ENCODE results near the gene MAPKBP1. TPM values are rescaled to one million over a fixed set of nuclear protein-coding genes. Genes with fewer than 3 reads are reported as not detected.

Gene MAPKBP1
- polyA plus RNA-seq, 1 donor from 2014 or later = 30.3 TPM

DNA sequence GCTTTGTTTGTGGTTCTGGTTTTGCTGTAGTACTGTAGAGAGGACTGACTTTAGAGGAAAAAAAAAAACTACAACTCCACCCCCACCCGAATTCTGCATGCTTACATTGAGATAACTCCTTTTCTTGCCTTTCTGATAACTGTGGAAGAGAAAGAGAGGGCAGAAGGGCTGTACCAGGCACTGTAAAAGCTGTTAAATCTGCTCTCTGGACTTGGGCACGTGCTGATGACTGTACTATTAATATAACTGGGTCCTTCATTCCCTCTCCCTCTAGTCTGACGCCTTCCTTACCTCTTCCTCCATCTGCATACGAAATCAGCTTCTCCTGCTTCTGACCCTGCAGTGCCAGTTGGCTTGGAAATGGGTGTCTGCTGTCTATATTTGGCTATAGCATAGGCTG is 15.0 kb downstream of the MAPKBP1 start:
- no peaks in the 10 kb centered on the region for H3K9me3 ChIP-seq (ENCODE audit: low read length)
- no peaks in the 10 kb centered on the region for H3F3A ChIP-seq (ENCODE audit: insufficient read depth, low read length, poor library complexity, severe bottlenecking)
- H4K20me1 ChIP-seq (ENCODE audit: insufficient read depth) = no peaks in the 10 kb centered on the region
- H3K9me2 ChIP-seq (ENCODE audit: insufficient read depth, low read length) = no peaks in the 10 kb centered on the region
- peaks cover 9% of the 10 kb centered on the region for H3K79me2 ChIP-seq (replicated peaks; ENCODE audit: insufficient read depth, low read length)
- H3K4me2 ChIP-seq (ENCODE audit: low read length) = no peak overlapping the region
- H3K9ac ChIP-seq (ENCODE audit: low read length) = no peak overlapping the region
- no peaks in the 10 kb centered on the region for H3K36me3 ChIP-seq (ENCODE audit: insufficient read depth, low read length)
- H2AFZ ChIP-seq (ENCODE audit: low read depth, low read length) = no peak overlapping the region
- H3K27ac ChIP-seq (ENCODE audit: low read length) = no peak overlapping the region
- TF ChIP-seq TAF1 (IDR thresholded peaks at IDR 0.05; ENCODE audit: low read depth) = no peak
- TF ChIP-seq, protein P1, sequence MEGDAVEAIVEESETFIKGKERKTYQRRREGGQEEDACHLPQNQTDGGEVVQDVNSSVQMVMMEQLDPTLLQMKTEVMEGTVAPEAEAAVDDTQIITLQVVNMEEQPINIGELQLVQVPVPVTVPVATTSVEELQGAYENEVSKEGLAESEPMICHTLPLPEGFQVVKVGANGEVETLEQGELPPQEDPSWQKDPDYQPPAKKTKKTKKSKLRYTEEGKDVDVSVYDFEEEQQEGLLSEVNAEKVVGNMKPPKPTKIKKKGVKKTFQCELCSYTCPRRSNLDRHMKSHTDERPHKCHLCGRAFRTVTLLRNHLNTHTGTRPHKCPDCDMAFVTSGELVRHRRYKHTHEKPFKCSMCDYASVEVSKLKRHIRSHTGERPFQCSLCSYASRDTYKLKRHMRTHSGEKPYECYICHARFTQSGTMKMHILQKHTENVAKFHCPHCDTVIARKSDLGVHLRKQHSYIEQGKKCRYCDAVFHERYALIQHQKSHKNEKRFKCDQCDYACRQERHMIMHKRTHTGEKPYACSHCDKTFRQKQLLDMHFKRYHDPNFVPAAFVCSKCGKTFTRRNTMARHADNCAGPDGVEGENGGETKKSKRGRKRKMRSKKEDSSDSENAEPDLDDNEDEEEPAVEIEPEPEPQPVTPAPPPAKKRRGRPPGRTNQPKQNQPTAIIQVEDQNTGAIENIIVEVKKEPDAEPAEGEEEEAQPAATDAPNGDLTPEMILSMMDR (IDR thresholded peaks at IDR 0.05; ENCODE audit: poor library complexity, severe bottlenecking) = no peak
- TF ChIP-seq, protein P2, sequence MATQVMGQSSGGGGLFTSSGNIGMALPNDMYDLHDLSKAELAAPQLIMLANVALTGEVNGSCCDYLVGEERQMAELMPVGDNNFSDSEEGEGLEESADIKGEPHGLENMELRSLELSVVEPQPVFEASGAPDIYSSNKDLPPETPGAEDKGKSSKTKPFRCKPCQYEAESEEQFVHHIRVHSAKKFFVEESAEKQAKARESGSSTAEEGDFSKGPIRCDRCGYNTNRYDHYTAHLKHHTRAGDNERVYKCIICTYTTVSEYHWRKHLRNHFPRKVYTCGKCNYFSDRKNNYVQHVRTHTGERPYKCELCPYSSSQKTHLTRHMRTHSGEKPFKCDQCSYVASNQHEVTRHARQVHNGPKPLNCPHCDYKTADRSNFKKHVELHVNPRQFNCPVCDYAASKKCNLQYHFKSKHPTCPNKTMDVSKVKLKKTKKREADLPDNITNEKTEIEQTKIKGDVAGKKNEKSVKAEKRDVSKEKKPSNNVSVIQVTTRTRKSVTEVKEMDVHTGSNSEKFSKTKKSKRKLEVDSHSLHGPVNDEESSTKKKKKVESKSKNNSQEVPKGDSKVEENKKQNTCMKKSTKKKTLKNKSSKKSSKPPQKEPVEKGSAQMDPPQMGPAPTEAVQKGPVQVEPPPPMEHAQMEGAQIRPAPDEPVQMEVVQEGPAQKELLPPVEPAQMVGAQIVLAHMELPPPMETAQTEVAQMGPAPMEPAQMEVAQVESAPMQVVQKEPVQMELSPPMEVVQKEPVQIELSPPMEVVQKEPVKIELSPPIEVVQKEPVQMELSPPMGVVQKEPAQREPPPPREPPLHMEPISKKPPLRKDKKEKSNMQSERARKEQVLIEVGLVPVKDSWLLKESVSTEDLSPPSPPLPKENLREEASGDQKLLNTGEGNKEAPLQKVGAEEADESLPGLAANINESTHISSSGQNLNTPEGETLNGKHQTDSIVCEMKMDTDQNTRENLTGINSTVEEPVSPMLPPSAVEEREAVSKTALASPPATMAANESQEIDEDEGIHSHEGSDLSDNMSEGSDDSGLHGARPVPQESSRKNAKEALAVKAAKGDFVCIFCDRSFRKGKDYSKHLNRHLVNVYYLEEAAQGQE (IDR thresholded peaks at IDR 0.05; ENCODE audit: borderline replicate concordance) = no peak
- no peak for TF ChIP-seq POLR2AphosphoS5 (IDR thresholded peaks at IDR 0.05)
- TF ChIP-seq EZH2 (IDR thresholded peaks at IDR 0.05; ENCODE audit: borderline replicate concordance, insufficient read depth, low read length, poor library complexity, severe bottlenecking) = no peak
- no peak for TF ChIP-seq SMC3 (conservative IDR thresholded peaks at IDR 0.05; ENCODE audit: poor library complexity)
- TF ChIP-seq RAD21 (conservative IDR thresholded peaks at IDR 0.05) = no peak
- TF ChIP-seq MXI1 (conservative IDR thresholded peaks at IDR 0.05; ENCODE audit: poor library complexity, severe bottlenecking) = no peak
- no peaks in the 10 kb centered on the region for H3K27me3 ChIP-seq (ENCODE audit: insufficient read depth, low read depth, low read length)
- no peak overlapping the region for H3K4me3 ChIP-seq (ENCODE audit: low read length)

DNA sequence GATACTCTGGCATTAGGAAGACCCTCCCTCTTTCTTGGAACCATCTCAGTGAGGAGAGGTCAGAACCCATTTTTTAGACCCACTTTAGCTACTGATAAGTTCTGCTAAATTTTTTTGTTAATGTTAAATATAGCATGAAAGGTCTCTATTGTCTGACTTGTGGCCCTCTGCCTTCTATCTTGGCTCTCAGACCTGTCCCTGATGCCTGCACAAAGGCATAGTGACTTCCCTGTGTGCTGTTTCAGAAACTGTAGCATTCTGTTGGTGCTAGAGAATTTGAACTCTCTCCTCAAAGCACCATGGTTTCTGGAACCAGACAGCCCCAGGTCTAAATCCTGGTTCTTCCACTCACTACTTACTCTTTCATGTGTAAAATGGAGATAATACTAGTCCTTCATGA is 15.4 kb downstream of the MAPKBP1 start:
- Histone ChIP-seq H4K20me1 (ENCODE audit: insufficient read depth) (no peaks in the 10 kb centered on the region), H3K4me2 (ENCODE audit: low read length) (no peak overlapping the region), H3K36me3 (ENCODE audit: insufficient read depth, low read length) (no peaks in the 10 kb centered on the region), H3K79me2 (replicated peaks; ENCODE audit: insufficient read depth, low read length) (peaks cover 9% of the 10 kb centered on the region), H3K27me3 (ENCODE audit: insufficient read depth, low read depth, low read length) (no peaks in the 10 kb centered on the region), H3K9me3 (ENCODE audit: low read length) (no peaks in the 10 kb centered on the region), H2AFZ (ENCODE audit: low read depth, low read length) (no peak overlapping the region), H3K9me2 (ENCODE audit: insufficient read depth, low read length) (no peaks in the 10 kb centered on the region), H3K27ac (ENCODE audit: low read length) (no peak overlapping the region), H3K9ac (ENCODE audit: low read length) (no peak overlapping the region), H3F3A (ENCODE audit: insufficient read depth, low read length, poor library complexity, severe bottlenecking) (no peaks in the 10 kb centered on the region), H3K4me3 (ENCODE audit: low read length) (no peak overlapping the region)
- TF ChIP-seq EZH2 (IDR thresholded peaks at IDR 0.05; ENCODE audit: borderline replicate concordance, insufficient read depth, low read length, poor library complexity, severe bottlenecking) (no peak), POLR2AphosphoS5 (IDR thresholded peaks at IDR 0.05) (no peak), SMC3 (conservative IDR thresholded peaks at IDR 0.05; ENCODE audit: poor library complexity) (no peak), EP300 (conservative IDR thresholded peaks at IDR 0.05; ENCODE audit: poor library complexity, severe bottlenecking) (no peak)

DNA sequence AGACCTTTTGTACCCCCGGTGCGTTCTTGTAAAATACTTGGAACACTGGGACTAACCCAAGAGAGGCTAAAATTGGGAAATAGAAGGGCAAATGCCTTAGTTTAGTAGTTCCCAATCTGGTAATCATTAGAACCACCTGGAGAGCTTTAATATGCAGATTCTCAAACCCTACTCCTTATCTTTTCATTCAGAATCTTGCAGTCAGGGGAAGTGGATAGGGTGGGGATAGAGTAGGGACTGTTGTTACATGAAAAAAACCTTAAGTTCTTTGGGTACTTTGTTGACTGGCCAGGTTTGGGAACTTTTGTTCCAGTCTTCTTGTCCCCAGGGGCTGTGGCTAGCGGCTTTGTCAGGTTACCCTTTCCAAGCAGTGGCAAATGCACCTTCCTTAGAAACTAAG is 15.9 kb downstream of the MAPKBP1 start:
- Histone ChIP-seq H3K4me2 (ENCODE audit: low read length) (no peak overlapping the region), H3K9me3 (ENCODE audit: low read length) (no peaks in the 10 kb centered on the region), H3K79me2 (replicated peaks; ENCODE audit: insufficient read depth, low read length) (peaks cover 7% of the 10 kb centered on the region), H3K9me2 (ENCODE audit: insufficient read depth, low read length) (no peaks in the 10 kb centered on the region), H3K4me3 (ENCODE audit: low read length) (no peak overlapping the region), H3K36me3 (ENCODE audit: insufficient read depth, low read length) (no peaks in the 10 kb centered on the region), H3F3A (ENCODE audit: insufficient read depth, low read length, poor library complexity, severe bottlenecking) (no peaks in the 10 kb centered on the region), H2AFZ (ENCODE audit: low read depth, low read length) (no peak overlapping the region), H3K27ac (ENCODE audit: low read length) (no peak overlapping the region), H3K9ac (ENCODE audit: low read length) (no peak overlapping the region), H4K20me1 (ENCODE audit: insufficient read depth) (no peaks in the 10 kb centered on the region), H3K27me3 (ENCODE audit: insufficient read depth, low read depth, low read length) (no peaks in the 10 kb centered on the region)
- TF ChIP-seq EP300 (conservative IDR thresholded peaks at IDR 0.05; ENCODE audit: poor library complexity, severe bottlenecking) = no peak
- TF ChIP-seq EZH2 (IDR thresholded peaks at IDR 0.05; ENCODE audit: borderline replicate concordance, insufficient read depth, low read length, poor library complexity, severe bottlenecking) = no peak
- TF ChIP-seq TAF1 (IDR thresholded peaks at IDR 0.05; ENCODE audit: low read depth) = no peak
- TF ChIP-seq SMC3 (conservative IDR thresholded peaks at IDR 0.05; ENCODE audit: poor library complexity) = no peak
- TF ChIP-seq, protein P1 (IDR thresholded peaks at IDR 0.05; ENCODE audit: poor library complexity, severe bottlenecking) = no peak
- TF ChIP-seq POLR2AphosphoS5 (IDR thresholded peaks at IDR 0.05) = no peak
- TF ChIP-seq, protein P2 (IDR thresholded peaks at IDR 0.05; ENCODE audit: borderline replicate concordance) = no peak
- TF ChIP-seq RAD21 (conservative IDR thresholded peaks at IDR 0.05) = no peak
- TF ChIP-seq MXI1 (conservative IDR thresholded peaks at IDR 0.05; ENCODE audit: poor library complexity, severe bottlenecking) = no peak

Measured in neural cell (in vitro differentiated cells).